ENCODE data around the gene FXR2. TPM values are rescaled to one million over a fixed set of nuclear protein-coding genes. Genes with fewer than 3 reads are reported as not detected.

FXR2 gene
- total and polyA plus RNA-seq, 2 donors (not counting 3 experiments of a cell fraction or from before 2014, with no cell fraction given): 40.1 to 48.9 TPM

- Histone ChIP-seq H3K27me3 (ENCODE audit: control insufficient read depth in 2 of 2, insufficient read depth in 2 of 2, low read length in 2 of 2) (peaks cover 31 to 45% of the 10 kb centered on the region in 2 experiments), H3K4me3 (replicated peaks in 1 of 3; ENCODE audit: insufficient read depth in 1 of 3, low read depth in 1 of 3, low read length in 3 of 3) (no peak overlapping the region), H3K79me2 (ENCODE audit: control insufficient read depth, insufficient read depth, low read length) (no peaks in the 10 kb centered on the region), H4K20me1 (replicated peaks; ENCODE audit: control insufficient read depth, extremely low read depth, insufficient read depth, low read length) (no peaks in the 10 kb centered on the region), H3K4me1 (ENCODE audit: control insufficient read depth, extremely low read depth, insufficient read depth, low read length) (no peaks in the 10 kb centered on the region), H3K9ac (replicated peaks; ENCODE audit: extremely low read depth, insufficient read depth, low read length) (no peak overlapping the region), H3K27ac (ENCODE audit: insufficient read depth, low read depth, low read length) (no peak overlapping the region), H3K9me1 (replicated peaks; ENCODE audit: control insufficient read depth, extremely low read depth, insufficient read depth, low read length) (no peaks in the 10 kb centered on the region), H3K4me2 (ENCODE audit: insufficient read depth, low read length) (no peak overlapping the region), H3K36me3 (ENCODE audit: control insufficient read depth in 2 of 2, extremely low read depth in 1 of 2, insufficient read depth in 2 of 2, low read length in 2 of 2) (no peaks in the 10 kb centered on the region), H2AFZ (ENCODE audit: low read depth, low read length) (no peak overlapping the region), H3K9me3 (replicated peaks; ENCODE audit: control insufficient read depth, insufficient read depth, low read length) (no peaks in the 10 kb centered on the region)
- BruUV-seq (replicated peaks): no TSS peak
- dilution Hi-C loops (cut with MboI; ENCODE audit: extremely low pct_ligation_motif_present, low sequenced_read_pairs): no loop called here
- DNase-seq (ENCODE audit: low read depth, low spot score): no peak
- FAIRE-seq: no peak
- TF ChIP-seq POLR2A (IDR thresholded peaks at IDR 0.05; ENCODE audit: low read depth, low read length): no peak
- no peak for TF ChIP-seq POLR2AphosphoS5 (IDR thresholded peaks at IDR 0.05; ENCODE audit: insufficient read depth, low read depth, low read length)
- no peak for TF ChIP-seq MAX (IDR thresholded peaks at IDR 0.05; ENCODE audit: insufficient read depth, insufficient read length)
- no peak for TF ChIP-seq CTCF (IDR thresholded peaks at IDR 0.05; ENCODE audit: extremely low read depth in 1 of 2, insufficient read depth in 1 of 2, low read depth in 1 of 2, low read length in 2 of 2)
- TF ChIP-seq JUN (IDR thresholded peaks at IDR 0.05; ENCODE audit: borderline replicate concordance, insufficient read depth, insufficient read length, low read depth): no peak
- intact Hi-C loops (cut with micrococcal nuclease): no loop called here
- ChIA-PET CTCF (interaction anchor here (1.3 to 1.9 kb wide), 2 partner anchors 11 to 26 kb away, joined by 3 to 6 read pairs; no protein-coding TSS in a partner anchor), POLR2A (no interaction called here)
Observed at GRCh38 chr17:7652388-7653356, 38.0 kb upstream of the FXR2 start.

All from endothelial cell of umbilical vein (primary cell).